Measurements from ENCODE around the gene HHAT.

Gene HHAT

DNA sequence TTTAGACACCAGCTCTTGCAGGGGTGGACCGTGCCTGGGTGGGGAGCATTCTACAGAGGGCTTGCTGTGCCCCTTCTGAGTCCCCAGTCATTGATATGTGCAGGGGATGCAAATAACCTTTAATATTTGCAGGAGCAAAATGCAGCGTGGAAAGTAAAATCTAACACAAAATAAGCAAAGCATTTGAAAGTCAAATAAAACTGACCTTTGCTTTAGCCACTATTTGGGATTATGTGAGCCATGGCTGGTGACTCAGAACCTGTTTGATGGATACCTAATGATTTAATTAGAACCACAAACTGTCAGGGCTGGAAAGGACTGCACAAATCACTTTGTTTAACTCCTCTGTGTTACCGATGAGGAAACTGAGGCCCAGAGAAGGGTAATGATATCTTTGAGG is 377.5 kb downstream of the HHAT start:
- no peak for DNase-seq (ENCODE audit: low spot score)
- FAIRE-seq: no peak

DNA sequence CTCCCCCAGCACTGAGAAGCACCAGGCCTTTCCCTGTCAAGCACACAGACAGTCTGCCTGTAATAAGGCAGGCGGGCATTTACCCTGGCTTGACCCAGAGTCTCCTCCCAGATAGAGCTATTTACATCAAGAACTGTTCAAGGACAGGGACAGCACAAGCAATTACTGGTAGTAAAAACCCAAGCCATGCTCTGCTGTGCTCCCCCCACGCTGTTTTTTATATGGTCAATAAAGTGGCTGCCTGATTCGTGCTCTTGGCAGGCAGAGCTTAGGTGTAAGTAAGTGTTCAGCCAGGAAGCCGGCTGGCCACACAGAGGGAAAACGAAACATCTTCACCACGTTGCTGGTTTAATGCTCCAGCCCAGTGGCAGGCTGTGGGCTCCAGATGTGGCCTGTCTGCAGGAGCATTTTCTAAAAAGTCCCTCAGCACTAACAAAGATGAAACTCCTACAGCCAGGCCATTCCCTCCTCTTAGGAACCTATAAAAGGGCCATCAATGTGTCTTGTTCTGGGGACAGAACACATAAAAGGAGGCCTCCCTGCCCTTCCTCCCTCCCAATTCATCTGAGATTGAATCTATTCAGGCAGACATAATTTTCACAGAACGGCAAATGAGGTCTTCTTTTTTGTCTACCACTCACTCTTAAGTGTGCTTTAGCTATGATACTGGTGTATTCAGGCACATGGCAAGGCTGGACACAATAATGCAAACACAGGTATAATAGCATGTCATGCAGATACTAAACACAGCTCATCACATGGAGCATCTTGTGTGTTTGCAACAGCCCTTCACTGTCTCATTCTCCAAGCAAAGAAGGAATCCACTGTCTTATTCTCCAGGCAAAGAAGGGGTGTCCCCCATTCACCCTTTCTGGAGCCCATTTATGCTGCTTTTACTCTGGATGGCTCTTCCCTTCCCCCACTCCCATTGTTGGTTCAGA is 378.9 kb downstream of the HHAT start:
- no peak for FAIRE-seq

DNA sequence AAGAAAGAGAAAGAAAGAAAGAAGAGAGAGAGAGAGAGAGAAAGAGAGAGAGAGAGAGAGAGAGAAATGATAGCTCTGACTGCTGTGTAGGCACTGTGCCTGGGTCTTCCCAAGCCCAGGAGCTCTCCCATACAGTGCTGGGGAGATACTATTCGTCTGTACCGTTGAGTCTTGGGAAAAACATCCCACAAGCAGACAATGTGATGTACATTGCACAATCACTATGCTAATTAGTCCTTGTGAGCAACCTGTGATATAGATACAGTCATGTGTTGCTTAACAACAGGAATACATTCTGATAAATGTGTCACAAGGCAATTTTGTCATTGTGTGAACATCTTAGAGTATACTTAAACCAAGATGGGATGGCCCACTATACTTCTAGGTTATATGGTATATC is 381.0 kb downstream of the HHAT start:
- DNase-seq (ENCODE audit: low spot score) (no peak), FAIRE-seq (no peak)

More for the DNA sequence above, 378.9 kb downstream of the HHAT start:
- no peak for DNase-seq (ENCODE audit: low spot score)

- FAIRE-seq: no peak
- DNase-seq (ENCODE audit: low spot score): no peak
Observed at GRCh38 chr1:210711825-210712612, 383.3 kb downstream of the HHAT start.

- FAIRE-seq (no peak), DNase-seq (ENCODE audit: low spot score) (no peak)
Observed at GRCh38 chr1:210715072-210715471, 386.4 kb downstream of the HHAT start.

DNA sequence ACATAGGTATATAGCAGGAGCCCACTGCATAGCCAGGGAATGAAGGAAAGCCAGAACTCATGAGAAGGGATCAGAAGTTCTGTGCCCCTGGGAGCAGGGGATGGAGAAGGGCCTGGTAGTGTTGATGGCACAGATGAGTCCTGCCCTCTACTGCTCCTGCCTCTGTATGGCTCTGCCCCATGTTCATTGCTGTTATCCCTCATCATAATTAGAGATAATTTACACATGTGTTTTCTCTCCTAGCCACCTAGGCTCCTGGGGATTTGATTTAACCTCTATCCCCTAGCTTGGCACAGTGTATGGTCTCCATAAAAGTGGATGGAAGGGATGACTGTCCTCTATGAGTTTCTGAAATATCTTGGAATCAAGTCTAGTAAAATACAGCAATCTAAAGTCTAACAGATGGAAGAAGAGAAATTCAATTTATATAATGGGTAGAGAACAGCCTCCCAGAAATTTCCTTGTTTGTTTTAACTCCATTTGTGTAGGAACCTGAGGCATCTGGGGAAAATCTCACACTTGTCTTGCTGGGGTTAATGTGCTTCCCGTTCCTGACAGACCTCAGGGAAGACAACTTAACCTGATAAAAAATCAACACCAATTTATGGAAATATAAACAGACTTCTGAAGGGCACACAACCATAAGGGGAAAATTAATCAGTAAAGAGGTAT is 393.8 kb downstream of the HHAT start:
- no peak for DNase-seq (ENCODE audit: low spot score)
- no peak for FAIRE-seq

GRCh38 chr1:210723646-210724045 is 394.9 kb downstream of the HHAT start:
- FAIRE-seq: no peak

DNA sequence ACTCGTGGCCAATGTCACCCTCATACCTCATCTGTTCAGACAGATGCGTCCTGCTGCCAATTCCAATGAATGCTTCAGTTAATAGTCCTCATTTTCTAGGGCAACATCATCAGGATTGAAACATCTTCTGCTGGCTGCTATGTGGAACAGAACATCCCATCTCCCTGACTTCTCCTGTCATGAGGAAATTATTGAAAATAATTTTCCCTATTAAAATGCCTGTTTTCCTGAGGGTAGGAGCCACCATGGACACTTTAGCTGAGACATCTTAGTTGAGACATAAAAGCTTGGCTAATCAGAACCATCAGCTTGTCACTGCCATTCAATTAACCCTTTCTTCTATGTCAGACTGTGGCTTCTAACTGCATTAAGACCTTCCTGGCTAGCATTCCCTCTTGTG is 396.1 kb downstream of the HHAT start:
- FAIRE-seq: no peak
- DNase-seq (ENCODE audit: low spot score): no peak

More at GRCh38 chr1:210723646-210724045, 394.9 kb downstream of the HHAT start:
- DNase-seq (ENCODE audit: low spot score): no peak

Data from urothelium cell line (cell line).